H1 (cell line): ENCODE data around the gene DHRS7B. TPM values are rescaled to one million over a fixed set of nuclear protein-coding genes. Genes with fewer than 3 reads are reported as not detected.

Experiments used
- CTCF ChIA-PET: fragments of 300-600 bp; sonication (Branson Sonifier 250); formaldehyde crosslinking; loops from one replicate; lab custom pipeline; 2021; ENCODE audit not compliant: partially characterized antibody; lab: Charles Lee
- POLR2A ChIA-PET: fragments of 300-600 bp; sonication (Branson Sonifier 250); formaldehyde crosslinking; loops from one replicate; lab custom pipeline; 2021; ENCODE audit warnings: inconsistent platforms; ENCODE audit not compliant: partially characterized antibody; lab: Charles Lee
- DNase-seq, 2 experiments: peaks; one replicate each; pipeline versions ENCODE4 v3.0.0 to v3.0.0-alpha.2; 2010 to 2022; ENCODE audit warnings: low spot score in 2 of 2, low read depth in 1 of 2, mixed read lengths in 1 of 2
- FAIRE-seq: peaks from 2 replicates; lab custom pipeline; 2011; peaks lifted over from hg19 to GRCh38; lab: Jason Lieb, UNC
- H2AFZ ChIP-seq: 2 replicates; pipeline ENCODE4 v1.8.1; 2012; ENCODE audit warnings: low read length, inconsistent platforms
- H2AK5ac ChIP-seq: 2 replicates; pipeline ENCODE4 v1.6.1; 2013; ENCODE audit warnings: low read depth, low read length
- H2BK120ac ChIP-seq: replicated peaks from 2 replicates; pipeline ENCODE3; 2013; ENCODE audit warnings: low read depth, low read length, inconsistent platforms
- H2BK12ac ChIP-seq: 2 replicates; pipeline ENCODE4 v1.6.1; 2013; ENCODE audit warnings: low read depth, low read length
- H2BK15ac ChIP-seq: 2 replicates; pipeline ENCODE4 v1.6.1; 2013; ENCODE audit warnings: low read length
- H2BK20ac ChIP-seq: 2 replicates; pipeline ENCODE4 v1.6.1; 2013; ENCODE audit warnings: low read length
- H2BK5ac ChIP-seq: 2 replicates; pipeline ENCODE4 v1.6.1; 2013; ENCODE audit warnings: low read depth, low read length
- H3K14ac ChIP-seq: 2 replicates; pipeline ENCODE4 v1.6.1; 2013; ENCODE audit warnings: inconsistent platforms; ENCODE audit not compliant: insufficient read length
- H3K18ac ChIP-seq: 2 replicates; pipeline ENCODE4 v1.6.1; 2013; ENCODE audit warnings: low read length; ENCODE audit errors: extremely low read depth
- H3K23ac ChIP-seq: 2 replicates; pipeline ENCODE4 v1.6.1; 2013; ENCODE audit warnings: inconsistent platforms; ENCODE audit not compliant: insufficient read length
- H3K23me2 ChIP-seq: 2 replicates; pipeline ENCODE4 v1.6.1; 2013; ENCODE audit warnings: low read depth, low read length
- H3K27ac ChIP-seq: 2 replicates; pipeline ENCODE4 v1.6.1; 2011; ENCODE audit warnings: low read depth, low read length, inconsistent platforms
- H3K27me3 ChIP-seq, 4 experiments: replicated peaks in 1 of 4; 1 replicate in 1 of 4; 2 replicates in 3 of 4; pipeline versions ENCODE4 v1.6.1 to v1.8.1; 2011 to 2013; ENCODE audit warnings: low read length in 3 of 4, mild to moderate bottlenecking in 3 of 4, inconsistent platforms in 2 of 4, mixed read lengths in 2 of 4, moderate library complexity in 1 of 4; ENCODE audit not compliant: control insufficient read depth in 3 of 4, insufficient read depth in 3 of 4; ENCODE audit errors: extremely low read depth in 1 of 4
- H3K36me3 ChIP-seq, 4 experiments: 2 replicates each; pipeline versions ENCODE4 v1.6.1 to v1.8.1; 2011 to 2013; ENCODE audit warnings: mild to moderate bottlenecking in 4 of 4, low read length in 3 of 4, moderate library complexity in 2 of 4, control low read depth in 1 of 4, inconsistent platforms in 1 of 4; ENCODE audit not compliant: insufficient read depth in 4 of 4, control insufficient read depth in 2 of 4
- H3K4ac ChIP-seq: replicated peaks from 2 replicates; pipeline ENCODE3; 2013; ENCODE audit warnings: low read length, low read depth, mixed read lengths, inconsistent platforms; ENCODE audit not compliant: insufficient read length
- H3K4me1 ChIP-seq, 4 experiments: replicated peaks in 1 of 4; 1 replicate in 1 of 4; 2 replicates in 3 of 4; pipeline versions ENCODE4 v1.6.1 to v1.8.1; 2011 to 2013; ENCODE audit warnings: low read length in 3 of 4, inconsistent platforms in 2 of 4, mixed read lengths in 1 of 4; ENCODE audit not compliant: insufficient read depth in 4 of 4, control insufficient read depth in 3 of 4
- H3K4me2 ChIP-seq, 2 experiments: 2 replicates each; pipeline versions ENCODE4 v1.6.1 to v1.8.1; 2011 to 2013; ENCODE audit warnings: low read depth in 2 of 2, low read length in 2 of 2, control low read depth in 1 of 2, inconsistent platforms in 1 of 2, mild to moderate bottlenecking in 1 of 2; ENCODE audit not compliant: insufficient read depth in 1 of 2
- H3K4me3 ChIP-seq, 4 experiments: fragments of 200-600, 300-600 bp in 1 of 4; sonication (generic), shearing (Covaris generic), sonication (Bioruptor Twin) in 1 of 4; 2 replicates each; pipeline versions ENCODE4 v1.5.1 to v1.8.1; 2011 to 2016; ENCODE audit warnings: low read length in 4 of 4, low read depth in 3 of 4, control low read depth in 2 of 4, inconsistent platforms in 2 of 4, mild to moderate bottlenecking in 2 of 4, mixed read lengths in 1 of 4, moderate library complexity in 1 of 4; ENCODE audit not compliant: insufficient read depth in 2 of 4; ENCODE audit errors: extremely low read depth in 1 of 4
- H3K56ac ChIP-seq: replicated peaks from 2 replicates; pipeline ENCODE3; 2013; ENCODE audit warnings: low read depth, mild to moderate bottlenecking, mixed read lengths, low read length, inconsistent platforms; ENCODE audit not compliant: insufficient read length
- H3K79me1 ChIP-seq: 2 replicates; pipeline ENCODE4 v1.6.1; 2013; ENCODE audit warnings: low read depth, low read length, control low read depth
- H3K79me2 ChIP-seq, 2 experiments: 2 replicates each; pipeline versions ENCODE4 v1.6.1 to v1.8.1; 2012 to 2013; ENCODE audit warnings: low read length in 2 of 2, mild to moderate bottlenecking in 2 of 2, inconsistent platforms in 1 of 2; ENCODE audit not compliant: insufficient read depth in 2 of 2, control insufficient read depth in 1 of 2
- H3K9ac ChIP-seq, 4 experiments: replicated peaks in 1 of 4; 1 replicate in 1 of 4; 2 replicates in 3 of 4; pipeline versions ENCODE4 v1.6.1 to v1.8.1; 2011 to 2013; ENCODE audit warnings: low read depth in 3 of 4, low read length in 3 of 4, control low read depth in 2 of 4, mild to moderate bottlenecking in 2 of 4, moderate library complexity in 2 of 4, inconsistent platforms in 1 of 4; ENCODE audit errors: extremely low read depth in 1 of 4
- H3K9me3 ChIP-seq, 2 experiments: 2 replicates each; pipeline versions ENCODE4 v1.6.1 to v1.8.1; 2012 to 2013; ENCODE audit warnings: mild to moderate bottlenecking in 2 of 2, moderate library complexity in 2 of 2, control low read depth in 1 of 2, inconsistent platforms in 1 of 2, low read depth in 1 of 2, low read length in 1 of 2, mixed read lengths in 1 of 2; ENCODE audit not compliant: insufficient read depth in 2 of 2
- H4K20me1 ChIP-seq, 2 experiments: replicated peaks in 1 of 2; 2 replicates each; pipeline versions ENCODE3 to v1.8.1; 2011 to 2013; ENCODE audit warnings: inconsistent platforms in 2 of 2, low read length in 2 of 2, mild to moderate bottlenecking in 1 of 2; ENCODE audit not compliant: insufficient read depth in 2 of 2, control insufficient read depth in 1 of 2
- H4K5ac ChIP-seq: 2 replicates; pipeline ENCODE4 v1.6.1; 2013; ENCODE audit warnings: low read length, low read depth, mixed read lengths, inconsistent platforms; ENCODE audit not compliant: insufficient read length
- H4K8ac ChIP-seq: 2 replicates; pipeline ENCODE4 v1.8.0; 2013; ENCODE audit warnings: mild to moderate bottlenecking, moderate library complexity, low read length, inconsistent platforms; ENCODE audit not compliant: insufficient read depth; ENCODE audit errors: extremely low read depth
- H4K91ac ChIP-seq: replicated peaks from 2 replicates; pipeline ENCODE3; 2013; ENCODE audit warnings: low read length, mixed read lengths, inconsistent platforms; ENCODE audit not compliant: insufficient read length
- KDM5A ChIP-seq: fragments of 200-600 bp; IDR thresholded peaks from 2 replicates; pipeline ENCODE4 v1.7.1; 2012; ENCODE audit warnings: mild to moderate bottlenecking, low read length, inconsistent platforms, mixed read lengths
- TBP ChIP-seq: IDR thresholded peaks from 2 replicates; pipeline ENCODE4 v1.6.1; 2011; ENCODE audit warnings: low read depth, low read length, improper control_type of control experiment
- WGBS, 2 experiments: shearing (Covaris generic) in 1 of 2; methylation state at CpG; one replicate each; pipeline versions ENCODE4 v1.1.6 to v1.1.7; 2013 to 2015; ENCODE audit warnings: low lambda C conversion rate in 2 of 2, mixed read lengths in 2 of 2, inconsistent platforms in 1 of 2, low coverage in 1 of 2, missing lambda C conversion rate in 1 of 2; ENCODE audit not compliant: insufficient replicate concordance in 2 of 2, insufficient coverage in 1 of 2, insufficient read length in 1 of 2; ENCODE audit errors: extremely low coverage in 1 of 2, missing lambda C conversion rate in 1 of 2; 5-methylcytosine and 5-hydroxymethylcytosine counted together
- polyA plus RNA-seq, 7 experiments: library from polyadenylated mRNA; depleted of rRNA in 3 of 7; stranded (reverse) in 5 of 7; unstranded in 2 of 7; fragments of >200 nt in 5 of 7; fragments of 200-250 nt in 2 of 7; gene quantifications; 1 replicate in 5 of 7; 2 replicates in 1 of 7; 4 replicates in 1 of 7; pipeline versions ENCODE4 v1.2.1 to v1.2.3, GENCODE V29; 2011 to 2013; ENCODE audit warnings: missing spikeins in 2 of 7, mixed read lengths in 2 of 7
- total RNA-seq: library from RNA; stranded (reverse); fragmentation: NEBNext Ultra II Directional; extraction: Animal tissue kit (Norgen Biotek cat#: 25700); gene quantifications from 2 replicates; pipeline ENCODE4 v1.2.1, GENCODE V29; 2021

The DHRS7B gene
- total and polyA plus RNA-seq, 2 of the 8 experiments (the other 6 are each of a cell fraction or from before 2014, with no cell fraction given), result 11.0 to 27.9 TPM

DNA sequence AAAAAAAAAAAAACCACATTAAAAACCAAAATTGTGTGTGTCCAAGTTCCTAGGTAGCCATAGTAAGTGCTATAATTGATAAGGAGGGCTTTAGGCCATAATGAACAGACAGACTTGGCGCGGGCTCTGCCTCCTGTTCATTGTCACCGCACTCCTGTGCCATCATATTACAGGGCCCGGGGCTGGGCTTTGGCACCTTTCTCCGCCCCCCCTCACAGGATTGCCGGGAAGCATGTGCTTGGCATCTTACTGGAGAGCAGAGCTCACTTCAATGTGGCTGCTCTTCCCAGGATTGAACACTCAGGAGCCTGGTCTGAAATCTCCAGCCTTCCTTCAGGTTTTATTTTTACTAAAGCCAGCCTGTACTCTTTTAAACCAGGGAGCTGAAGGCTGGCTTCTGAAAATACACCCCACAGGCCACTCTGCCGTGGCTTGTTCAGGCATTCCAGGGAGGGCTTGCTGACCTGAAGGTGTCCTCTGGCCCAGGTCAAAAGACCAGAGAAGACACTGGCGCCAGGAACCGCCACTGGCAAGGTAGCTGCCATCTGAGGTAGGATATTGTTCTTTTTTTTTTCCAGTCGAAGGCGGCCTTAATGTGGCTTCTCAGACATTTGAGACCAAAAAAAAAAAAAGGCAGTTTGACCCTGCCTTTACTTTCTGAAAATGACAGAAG is 39.3 kb downstream of the DHRS7B start:
- Histone ChIP-seq H3K14ac (no peak overlapping the region), H4K20me1 (no peaks in the 10 kb centered on the region), H3K4me2 (no peak overlapping the region), H3K36me3 (no peaks in the 10 kb centered on the region), H3K79me2 (no peaks in the 10 kb centered on the region), H4K5ac (no peak overlapping the region), H3K9me3 (no peaks in the 10 kb centered on the region), H4K91ac (no peak overlapping the region), H3K27me3 (no peaks in the 10 kb centered on the region), H2BK5ac (no peak overlapping the region), H3K79me1 (no peaks in the 10 kb centered on the region; the same call in 1 of the 2 replicates), H4K8ac (no peak overlapping the region; the same call in 1 of the 2 replicates), H2BK12ac (no peak overlapping the region), H3K4me1 (no peaks in the 10 kb centered on the region), H3K56ac (no peak overlapping the region), H2BK15ac (no peak overlapping the region), H3K23me2 (no peaks in the 10 kb centered on the region), H2AK5ac (no peak overlapping the region), H2BK120ac (no peak overlapping the region), H3K4ac (no peak overlapping the region), H3K27ac (no peak overlapping the region), H2AFZ (no peak overlapping the region), H3K9ac (no peak overlapping the region), H2BK20ac (no peak overlapping the region), H3K4me3 (no peak overlapping the region), H3K23ac (no peak overlapping the region), H3K18ac (no peak overlapping the region)
- WGBS, 2 experiments, result 91% methylated on average over 11 of the region's 11 CpGs; no CpG with 5 or more reads in 1 of the 2 experiments
- FAIRE-seq, result no peak
- DNase-seq, result no peak
- CTCF ChIA-PET, result interaction anchor here (0.9 to 1.4 kb wide), 2 partner anchors 47 to 74 kb away, joined by 3 read pairs; no protein-coding TSS in a partner anchor
- TF ChIP-seq TBP (no peak), KDM5A (no peak)
- POLR2A ChIA-PET, result interaction anchor here (0.6 to 1.2 kb wide), 3 partner anchors 39 to 119 kb away, joined by 3 to 4 read pairs (median 3); no protein-coding TSS in a partner anchor
